ENCODE results near the gene SEC14L3.

GRCh38 chr22:30469165-30469564 lies 2.7 kb downstream of the SEC14L3 start:
- TF ChIP-seq SIN3A (IDR thresholded peaks at IDR 0.05; ENCODE audit: borderline replicate concordance, insufficient read depth, low read depth, low read length): no peak
- TF ChIP-seq CTCF (IDR thresholded peaks at IDR 0.05): no peak
- TF ChIP-seq POLR2AphosphoS5 (IDR thresholded peaks at IDR 0.05; ENCODE audit: low read depth, low read length): no peak
- TF ChIP-seq REST (IDR thresholded peaks at IDR 0.05; ENCODE audit: insufficient read depth in 1 of 2, low read depth in 2 of 2, low read length in 1 of 2): no peak
